GM18951 (cell line): ENCODE data around the gene LTBP1.
"Not testable (repeated sequence)": the region's sequence is repeated elsewhere in the genome, so short reads cannot be mapped to it uniquely, and the experiment has no call there.

Experiments used
- POLR2A ChIP-seq: IDR thresholded peaks from 4 replicates; pipeline ENCODE4 v1.6.1; 2011; ENCODE audit warnings: mild to moderate bottlenecking; ENCODE audit not compliant: insufficient read length, insufficient read depth; ENCODE audit errors: extremely low read depth
- in situ Hi-C: fragments of 300-500 bp; cut with MboI; formaldehyde crosslinking; loops from one replicate; pipeline ENCODE4 v1.12.0; 2022; ENCODE audit warnings: low sequenced_read_pairs, mixed read lengths, inconsistent platforms; ENCODE audit not compliant: unreplicated experiment

The LTBP1 gene

DNA sequence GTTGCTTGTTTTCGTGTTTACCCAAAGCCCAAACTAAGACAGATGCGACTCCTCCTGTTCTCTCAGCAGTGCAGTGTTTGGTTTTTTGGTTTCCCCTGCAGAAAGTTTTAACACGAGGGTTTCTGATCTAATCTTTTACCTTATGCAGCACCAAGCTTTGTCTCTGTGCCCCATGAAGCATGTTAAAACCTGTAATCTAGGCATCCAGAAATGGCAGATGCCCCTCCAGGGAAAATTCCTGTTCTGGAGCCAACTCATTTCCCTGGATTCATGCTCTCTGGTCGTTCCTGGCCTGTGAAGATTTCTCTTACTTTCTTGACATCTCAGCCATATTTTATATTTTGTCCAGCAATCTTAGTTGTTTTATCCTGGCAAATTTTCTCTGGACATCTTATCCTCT, 91.5 kb downstream of the LTBP1 start:
- in situ Hi-C loops: no loop called here
- no peak for TF ChIP-seq POLR2A

DNA sequence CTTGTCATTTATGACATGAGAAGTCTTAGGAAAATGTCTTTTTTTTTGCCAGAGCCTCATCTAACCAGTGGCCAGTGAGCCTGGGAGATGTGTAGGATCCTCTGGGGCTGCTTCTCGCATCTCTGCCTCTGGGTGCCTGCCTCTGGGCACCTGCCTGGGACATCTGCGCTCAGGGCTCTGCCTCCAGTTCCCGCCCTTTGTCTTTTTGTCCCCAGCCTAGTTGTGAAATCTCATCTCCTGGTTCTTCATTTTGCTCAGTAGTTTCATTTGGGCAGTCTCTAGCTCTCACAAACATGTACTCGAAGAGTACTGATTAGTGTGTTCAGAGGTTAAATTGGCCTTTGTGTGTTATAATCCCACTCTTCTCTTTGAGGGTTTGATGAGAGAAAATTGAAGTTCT, 92.0 kb downstream of the LTBP1 start:
- in situ Hi-C loops: no loop called here
- no peak for TF ChIP-seq POLR2A

DNA sequence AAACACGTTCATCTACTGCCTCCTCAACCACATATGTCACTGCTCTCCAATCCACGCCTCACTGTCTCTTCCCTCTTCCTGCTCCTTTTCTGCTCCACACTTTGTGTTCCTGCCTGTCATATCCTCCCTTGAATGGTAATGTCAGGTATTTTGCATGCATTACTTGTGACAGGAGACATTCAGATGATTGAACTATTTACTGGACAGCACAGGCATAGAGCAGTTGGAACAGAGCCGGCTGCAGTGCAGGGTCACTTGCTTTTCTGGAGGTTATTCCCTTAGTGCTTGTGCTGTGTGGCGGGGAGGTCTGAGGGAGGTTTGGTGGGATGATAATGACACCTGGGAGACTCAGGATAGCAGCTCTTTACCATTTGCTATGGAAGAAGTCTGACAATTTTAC, 93.8 kb downstream of the LTBP1 start:
- in situ Hi-C loops: no loop called here
- TF ChIP-seq POLR2A: no peak

DNA sequence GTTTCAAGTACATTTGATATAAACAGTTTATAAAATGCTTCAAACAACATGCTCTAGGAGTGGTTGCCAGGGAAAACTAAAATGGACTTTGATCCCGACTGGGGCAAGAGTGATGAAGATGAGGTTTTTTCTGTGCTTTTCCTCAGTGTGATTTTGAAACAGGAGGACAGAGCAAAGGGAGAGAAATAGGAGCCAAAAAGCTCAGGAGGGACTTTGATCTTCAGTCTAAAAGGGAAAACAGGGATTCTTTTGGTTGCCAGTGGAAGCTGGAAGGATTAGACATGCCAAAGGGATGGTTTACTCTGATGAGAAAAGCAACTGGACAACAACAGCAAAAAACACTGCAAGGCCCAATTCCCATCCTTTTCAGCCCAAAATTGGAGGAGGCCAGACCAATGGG, 95.5 kb downstream of the LTBP1 start:
- no peak for TF ChIP-seq POLR2A
- in situ Hi-C loops: no loop called here

DNA sequence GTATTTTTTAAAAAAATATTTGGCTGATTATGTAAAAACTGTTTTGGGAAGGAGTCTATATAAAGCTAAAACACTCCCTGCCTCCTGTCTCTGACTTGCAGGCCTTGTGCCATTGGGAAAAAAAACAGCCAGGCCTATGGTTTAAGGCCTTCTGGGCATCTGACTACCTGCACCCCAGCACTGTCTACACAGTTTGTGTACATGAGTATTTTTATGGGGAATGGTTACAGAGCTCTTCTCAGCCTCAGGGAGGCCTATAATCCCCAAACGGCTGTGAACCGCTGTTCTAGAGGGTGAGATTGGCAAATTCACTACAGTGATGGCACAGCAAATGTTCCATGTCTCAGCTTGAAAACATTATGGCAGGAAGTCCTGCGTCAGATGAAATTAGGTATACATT, 96.1 kb downstream of the LTBP1 start:
- no peak for TF ChIP-seq POLR2A
- in situ Hi-C loops: no loop called here

DNA sequence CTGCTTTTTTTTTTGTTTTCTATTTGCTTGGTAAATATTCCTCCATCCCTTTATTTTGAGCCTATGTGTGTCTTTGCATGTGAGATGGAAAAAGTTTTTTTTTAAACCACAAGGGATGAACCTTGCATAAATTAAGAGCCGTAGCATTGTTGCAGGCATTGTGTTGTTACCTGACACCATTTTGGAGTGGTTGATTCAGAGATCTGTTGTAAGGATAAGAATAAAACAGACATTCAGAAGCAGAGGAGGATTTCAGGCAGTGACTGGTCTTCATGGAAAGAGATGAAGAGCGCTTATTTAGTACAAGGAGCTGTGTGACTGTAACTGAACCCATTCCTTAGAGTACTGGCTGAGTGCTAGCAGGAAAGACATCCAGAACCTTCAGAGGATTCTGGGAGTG, 101.2 kb downstream of the LTBP1 start:
- no peak for TF ChIP-seq POLR2A
- in situ Hi-C loops: no loop called here

DNA sequence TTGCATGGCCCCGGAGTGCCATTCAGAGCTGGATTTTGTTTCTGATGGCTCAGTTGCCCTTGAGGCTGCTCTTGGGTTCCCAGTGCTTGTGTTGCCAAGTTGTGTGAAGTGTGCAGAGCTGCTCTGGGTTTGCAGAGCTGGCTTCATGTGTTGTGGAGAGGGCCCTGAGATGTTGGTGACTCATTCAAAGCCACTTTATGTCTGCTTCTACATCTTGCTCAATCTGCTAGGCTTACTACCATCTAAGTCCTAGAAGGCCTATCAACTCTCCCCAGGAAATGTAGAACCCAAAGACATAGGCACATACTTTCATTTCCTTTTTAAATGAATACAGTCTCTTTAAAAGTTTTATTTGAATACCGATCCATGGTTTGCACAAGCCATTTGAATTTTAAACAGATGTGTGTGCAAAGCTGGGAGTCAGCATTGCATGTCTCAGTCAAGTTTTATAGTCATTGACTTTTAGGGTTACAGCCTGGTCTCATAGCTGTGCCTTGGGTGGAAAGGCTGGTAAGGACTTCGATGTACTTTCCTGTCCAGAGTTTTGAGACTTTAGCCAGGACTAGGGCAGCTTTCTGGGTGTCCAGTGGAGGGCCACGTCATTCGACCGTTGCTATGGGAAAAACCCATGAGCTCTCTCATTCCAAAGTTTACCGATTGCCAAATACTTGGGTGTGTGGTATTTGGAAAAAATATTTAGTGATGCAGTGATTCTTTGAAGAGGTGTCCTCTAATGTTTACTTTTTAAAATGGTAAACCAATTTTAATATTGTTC, 105.0 kb downstream of the LTBP1 start:
- TF ChIP-seq POLR2A: no peak
- in situ Hi-C loops: no loop called here

DNA sequence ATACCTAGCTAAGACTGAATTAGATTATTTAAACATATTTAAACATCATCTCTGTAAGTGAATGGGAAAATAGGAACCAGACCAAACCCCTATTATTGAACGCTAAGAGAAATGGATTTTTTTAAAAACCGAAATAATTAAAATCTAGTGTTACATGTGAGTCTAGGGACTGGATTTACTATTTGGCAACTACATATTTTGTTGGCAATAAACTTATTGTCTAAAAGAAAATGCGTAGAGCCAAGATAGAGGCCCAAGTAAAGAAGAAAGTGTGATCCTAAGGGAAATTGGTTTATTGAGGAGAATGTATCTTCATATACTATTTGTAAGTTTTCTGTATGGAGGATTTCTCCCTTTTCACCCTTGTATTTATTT, 105.6 kb downstream of the LTBP1 start:
- no peak for TF ChIP-seq POLR2A
- in situ Hi-C loops: no loop called here

DNA sequence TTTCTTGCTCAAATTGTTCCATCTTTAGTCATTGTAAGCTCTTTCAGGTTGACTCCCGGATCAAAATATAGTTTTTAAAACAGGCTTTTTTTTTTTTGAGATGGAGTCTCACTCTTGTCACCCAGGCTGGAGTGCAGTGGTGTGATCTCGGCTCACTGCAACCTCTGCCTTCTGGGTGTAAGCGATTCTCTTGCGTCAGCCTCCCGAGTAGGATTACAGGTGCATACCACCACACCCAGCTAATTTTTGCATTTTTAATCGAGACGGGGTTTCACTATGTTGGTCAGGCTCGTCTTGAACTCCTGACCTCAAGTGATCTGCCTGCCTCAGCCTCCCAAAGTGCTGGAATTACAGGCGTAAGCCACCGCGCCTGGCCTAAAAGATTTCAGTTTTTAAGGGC, 106.0 kb downstream of the LTBP1 start:
- in situ Hi-C loops: not testable (repeated sequence)

DNA sequence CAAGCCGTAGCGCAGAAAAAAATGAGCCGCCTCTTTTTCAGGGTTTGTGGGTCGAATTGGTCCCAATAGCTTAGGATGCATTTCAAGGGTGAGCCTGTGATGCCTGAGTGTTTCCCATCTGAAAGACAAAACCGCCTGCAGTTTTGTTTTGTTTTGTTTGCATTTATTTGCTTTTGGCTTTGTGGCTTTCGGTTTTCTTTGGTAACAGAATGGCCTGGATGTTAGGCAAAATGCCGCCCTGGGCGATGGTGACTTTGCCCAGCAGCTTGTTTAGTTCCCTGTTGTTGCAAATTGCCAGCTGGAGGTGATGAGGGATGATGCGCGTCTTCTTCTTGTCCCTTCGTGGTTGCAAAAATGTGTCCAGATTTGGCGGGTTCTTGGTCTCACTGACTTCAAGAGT, 109.4 kb downstream of the LTBP1 start:
- in situ Hi-C loops: no loop called here
- TF ChIP-seq POLR2A: no peak

DNA sequence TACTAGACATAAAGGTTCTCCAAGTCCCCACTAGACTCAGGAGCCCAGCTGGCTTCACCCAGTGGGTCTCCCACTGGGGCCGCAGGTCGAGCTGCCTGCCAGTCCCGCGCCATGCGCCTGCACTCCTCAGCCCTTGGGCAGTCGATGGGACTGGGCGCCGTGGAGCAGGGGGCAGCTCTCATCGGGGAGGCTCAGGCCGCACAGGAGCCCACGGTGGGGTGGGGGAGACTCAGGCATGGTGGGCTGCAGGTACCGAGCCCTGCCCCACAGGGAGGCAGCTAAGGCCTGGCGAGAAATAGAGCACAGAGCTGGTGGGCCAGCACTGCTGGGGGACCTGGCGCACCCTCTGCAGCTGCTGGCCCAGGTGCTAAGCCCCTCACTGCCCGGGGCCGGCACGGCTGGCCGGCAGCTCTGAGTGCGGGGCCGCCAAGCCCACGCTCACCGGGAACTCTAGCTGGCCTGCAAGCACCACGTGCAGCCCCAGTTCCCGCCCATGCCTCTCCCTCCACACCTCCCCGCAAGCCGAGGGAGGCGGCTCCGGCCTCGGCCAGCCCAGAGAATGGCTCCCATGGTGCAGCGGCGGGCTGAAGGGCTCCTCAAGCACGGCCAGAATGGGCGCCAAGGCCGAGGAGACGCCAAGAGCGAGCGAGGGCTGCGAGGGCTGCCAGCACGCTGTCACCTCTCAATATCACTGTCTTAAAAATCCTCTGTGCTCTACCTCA, 110.7 kb downstream of the LTBP1 start:
- in situ Hi-C loops: not testable (repeated sequence)

DNA sequence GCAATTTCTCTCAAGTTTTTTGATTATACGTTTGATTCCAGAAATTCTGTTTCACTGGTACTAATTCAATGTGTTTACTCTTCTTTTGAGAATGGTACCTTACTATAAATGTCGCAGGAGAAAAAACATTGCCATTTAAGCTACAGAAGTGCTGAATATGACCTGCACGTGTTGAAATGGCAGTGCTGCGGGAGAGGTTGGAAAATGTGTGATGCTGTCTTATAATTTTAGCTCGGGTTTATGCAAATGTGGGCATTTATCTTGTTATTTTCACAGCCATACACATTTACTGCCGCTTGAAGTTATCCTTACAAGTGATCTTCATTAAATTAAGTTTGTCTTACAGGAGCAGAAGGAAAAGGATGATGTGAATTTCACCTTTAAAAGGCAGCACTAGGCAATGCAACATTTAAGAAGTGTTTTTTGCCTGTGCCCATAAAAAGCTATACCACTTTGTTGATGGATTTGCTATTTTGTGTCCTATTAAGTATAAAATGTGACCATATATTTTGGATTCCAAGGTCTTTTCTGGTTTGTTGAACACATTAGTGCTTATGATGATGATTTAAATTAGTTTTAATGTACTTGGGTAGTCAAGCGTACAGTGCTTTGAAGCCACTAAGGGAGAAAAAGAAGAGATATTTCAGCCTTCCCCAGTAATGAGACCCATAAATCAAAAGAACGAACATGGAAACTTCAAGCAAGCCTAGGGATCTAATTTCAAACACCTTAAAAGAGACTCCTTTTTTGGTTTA, 112.1 kb downstream of the LTBP1 start:
- no peak for TF ChIP-seq POLR2A
- in situ Hi-C loops: no loop called here

DNA sequence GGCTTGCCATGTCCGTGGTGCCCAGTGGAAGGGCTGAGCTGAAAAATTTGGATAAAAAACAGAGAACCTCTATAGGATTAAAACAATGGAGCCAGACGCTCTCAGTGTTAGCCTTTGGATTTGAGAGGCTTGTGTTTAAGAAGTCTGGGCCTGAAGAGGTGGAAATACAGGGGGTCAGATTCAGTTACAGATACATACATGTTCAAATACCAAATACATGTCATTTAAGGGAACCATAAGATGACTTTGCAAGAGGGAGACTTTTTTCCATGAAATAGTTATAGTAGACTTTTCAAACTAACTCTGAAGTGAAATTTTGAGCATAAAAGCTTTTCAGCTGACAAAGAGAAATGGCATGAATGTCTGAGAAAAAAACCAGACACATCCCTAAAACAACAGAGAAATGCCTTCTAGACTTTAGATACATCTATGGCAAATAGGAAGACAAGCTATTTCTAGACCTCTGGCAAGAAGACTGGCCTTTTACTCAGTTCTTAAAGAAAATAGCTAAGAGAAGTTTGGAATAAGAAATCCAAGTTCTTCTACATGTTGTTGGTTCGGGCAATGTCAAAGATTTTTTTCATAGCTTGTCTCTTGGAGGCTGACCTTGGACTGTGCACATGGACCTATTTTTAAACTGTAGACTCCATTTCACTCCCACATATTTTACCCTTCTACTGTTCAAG, 112.9 kb downstream of the LTBP1 start:
- in situ Hi-C loops: no loop called here
- TF ChIP-seq POLR2A: no peak
